Activated naive CD8-positive, alpha-beta T cell (primary cell): ENCODE results near the gene CELF4.

Experiments
- H3K27ac Mint-ChIP-seq: one replicate; pipeline ENCODE4 v1.8.0; 2021; ENCODE audit warnings: mixed read lengths
- H3K27me3 Mint-ChIP-seq: one replicate; pipeline ENCODE4 v1.8.0; 2021; ENCODE audit warnings: mixed read lengths
- H3K36me3 Mint-ChIP-seq: one replicate; pipeline ENCODE4 v1.8.0; 2021; ENCODE audit warnings: mixed read lengths
- H3K4me1 Mint-ChIP-seq: one replicate; pipeline ENCODE4 v1.8.0; 2021; ENCODE audit warnings: low read depth, mixed read lengths
- H3K4me3 Mint-ChIP-seq: one replicate; pipeline ENCODE4 v1.8.0; 2021; ENCODE audit warnings: mild to moderate bottlenecking, mixed read lengths
- H3K9me3 Mint-ChIP-seq: one replicate; pipeline ENCODE4 v1.8.0; 2021; ENCODE audit warnings: low read depth, mixed read lengths

CELF4 gene

GRCh38 chr18:37450434-37451132, 115.0 kb downstream of the CELF4 start:
- no peak overlapping the region for H3K27ac Mint-ChIP-seq

DNA sequence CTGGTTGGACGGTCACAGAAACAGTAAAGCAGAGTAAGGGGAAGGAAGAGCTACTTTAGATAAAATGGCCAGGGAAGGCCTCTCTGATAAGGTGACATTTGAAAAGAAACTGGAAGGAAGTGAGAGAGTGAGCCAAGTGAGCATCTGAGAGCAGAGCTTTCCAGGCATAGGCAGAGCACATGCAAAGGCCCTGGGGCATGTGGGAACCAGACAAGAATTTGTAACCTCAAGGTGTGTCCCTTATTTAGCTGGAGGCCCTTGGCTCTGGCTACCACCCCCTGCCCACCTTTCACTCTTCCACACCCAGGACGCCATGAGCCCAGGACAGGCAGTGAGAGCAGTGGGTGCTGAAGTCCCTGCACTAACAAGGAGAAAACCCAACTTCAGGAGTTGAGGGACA, 116.0 kb downstream of the CELF4 start:
- peaks cover 4% of the 10 kb centered on the region for H3K4me1 Mint-ChIP-seq
- H3K9me3 Mint-ChIP-seq = no peaks in the 10 kb centered on the region
- no peaks in the 10 kb centered on the region for H3K36me3 Mint-ChIP-seq
- no peaks in the 10 kb centered on the region for H3K27me3 Mint-ChIP-seq
- H3K27ac Mint-ChIP-seq = no peak overlapping the region
- no peak overlapping the region for H3K4me3 Mint-ChIP-seq

More at GRCh38 chr18:37450434-37451132, 115.0 kb downstream of the CELF4 start:
- Mint-ChIP-seq H3K27me3 (no peaks in the 10 kb centered on the region), H3K4me1 (no peaks in the 10 kb centered on the region), H3K9me3 (no peaks in the 10 kb centered on the region), H3K36me3 (no peaks in the 10 kb centered on the region), H3K4me3 (no peak overlapping the region)

GRCh38 chr18:37448946-37449345, 116.7 kb downstream of the CELF4 start:
- no peak overlapping the region for H3K4me3 Mint-ChIP-seq
- no peaks in the 10 kb centered on the region for H3K9me3 Mint-ChIP-seq
- H3K4me1 Mint-ChIP-seq = peaks cover 4% of the 10 kb centered on the region
- no peaks in the 10 kb centered on the region for H3K27me3 Mint-ChIP-seq
- H3K27ac Mint-ChIP-seq = no peak overlapping the region
- H3K36me3 Mint-ChIP-seq = no peaks in the 10 kb centered on the region

DNA sequence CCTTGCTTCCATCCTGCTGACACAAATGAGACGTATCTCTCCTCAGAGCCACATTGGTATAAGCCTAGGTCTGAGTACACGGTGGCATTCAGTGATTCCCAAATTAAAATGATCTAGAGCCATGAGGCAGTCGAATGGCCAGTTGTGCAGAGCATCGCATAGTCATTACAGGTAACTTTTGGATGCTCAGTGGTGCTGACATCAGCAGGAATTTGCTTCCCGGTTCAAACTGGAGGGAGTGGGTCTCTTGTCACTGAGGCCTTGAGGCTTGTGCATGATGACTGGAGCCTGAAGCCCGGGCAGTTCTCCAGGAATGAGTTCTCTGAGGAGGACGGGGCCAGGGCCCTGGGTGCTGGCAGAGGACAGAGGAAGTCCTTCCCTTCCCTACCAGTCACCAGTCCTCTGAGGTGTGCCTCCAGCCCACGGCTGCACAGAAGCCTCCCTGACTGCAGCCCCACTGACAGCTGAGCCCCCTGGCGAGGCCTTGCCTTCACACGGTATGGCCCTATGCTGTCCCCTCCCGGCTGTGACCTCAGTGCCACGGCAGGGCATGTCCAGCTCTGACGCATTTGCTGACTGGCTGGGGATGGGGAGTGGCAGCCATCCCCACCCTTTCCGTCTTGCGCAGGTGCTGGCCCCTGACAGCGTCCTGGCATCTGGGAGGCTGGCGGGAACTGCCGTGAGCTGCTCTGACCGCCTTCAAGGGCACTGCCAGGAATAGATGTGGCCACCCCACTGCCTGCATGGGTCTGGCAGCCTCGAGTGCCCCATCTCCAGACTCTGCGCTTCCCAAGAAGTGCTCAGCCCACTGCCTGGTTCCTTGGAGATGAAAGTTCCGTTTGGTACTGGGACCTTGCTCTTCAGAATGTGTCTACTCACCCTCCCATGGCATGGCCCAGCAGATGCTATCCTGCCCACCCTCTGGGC, 117.4 kb downstream of the CELF4 start:
- Mint-ChIP-seq H3K4me1 (peaks cover 4% of the 10 kb centered on the region), H3K36me3 (no peaks in the 10 kb centered on the region), H3K4me3 (no peak overlapping the region), H3K27me3 (no peaks in the 10 kb centered on the region), H3K27ac (no peak overlapping the region), H3K9me3 (no peaks in the 10 kb centered on the region)

DNA sequence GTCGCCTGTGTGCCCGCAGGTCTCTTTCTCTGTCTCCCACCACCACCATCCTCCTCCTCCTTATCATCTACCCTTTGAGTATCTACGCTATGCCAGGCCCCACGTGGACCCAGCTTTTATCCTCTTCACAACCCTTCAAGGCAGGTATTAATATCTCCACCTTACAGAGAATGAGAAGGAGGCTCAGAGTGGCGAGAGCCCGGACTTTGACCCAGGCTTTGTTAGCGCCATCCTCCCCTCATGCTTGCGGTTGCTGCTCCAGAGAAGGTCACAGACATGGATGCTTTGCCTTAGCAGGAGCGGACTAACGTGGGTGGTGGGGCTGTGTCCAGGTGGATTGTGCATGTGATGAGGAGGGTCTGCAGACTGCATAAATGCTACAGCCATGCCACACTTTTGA, 119.8 kb downstream of the CELF4 start:
- H3K4me3 Mint-ChIP-seq = no peak overlapping the region

GRCh38 chr18:37445368-37445767, 120.2 kb downstream of the CELF4 start:
- Mint-ChIP-seq H3K4me3 (no peak overlapping the region), H3K27ac (no peak overlapping the region), H3K9me3 (no peaks in the 10 kb centered on the region), H3K4me1 (peaks cover 4% of the 10 kb centered on the region), H3K27me3 (no peaks in the 10 kb centered on the region), H3K36me3 (no peaks in the 10 kb centered on the region)

More for the DNA sequence above, 119.8 kb downstream of the CELF4 start:
- Mint-ChIP-seq H3K27me3 (no peaks in the 10 kb centered on the region), H3K9me3 (no peaks in the 10 kb centered on the region), H3K4me1 (peaks cover 4% of the 10 kb centered on the region), H3K27ac (no peak overlapping the region), H3K36me3 (no peaks in the 10 kb centered on the region)

- H3K4me1 Mint-ChIP-seq = peaks cover 4% of the 10 kb centered on the region
- no peak overlapping the region for H3K4me3 Mint-ChIP-seq
- no peaks in the 10 kb centered on the region for H3K27me3 Mint-ChIP-seq
- no peak overlapping the region for H3K27ac Mint-ChIP-seq
- no peaks in the 10 kb centered on the region for H3K9me3 Mint-ChIP-seq
- no peaks in the 10 kb centered on the region for H3K36me3 Mint-ChIP-seq
These were observed 122.1 kb downstream of the CELF4 start for GRCh38 chr18:37443325-37444055.

DNA sequence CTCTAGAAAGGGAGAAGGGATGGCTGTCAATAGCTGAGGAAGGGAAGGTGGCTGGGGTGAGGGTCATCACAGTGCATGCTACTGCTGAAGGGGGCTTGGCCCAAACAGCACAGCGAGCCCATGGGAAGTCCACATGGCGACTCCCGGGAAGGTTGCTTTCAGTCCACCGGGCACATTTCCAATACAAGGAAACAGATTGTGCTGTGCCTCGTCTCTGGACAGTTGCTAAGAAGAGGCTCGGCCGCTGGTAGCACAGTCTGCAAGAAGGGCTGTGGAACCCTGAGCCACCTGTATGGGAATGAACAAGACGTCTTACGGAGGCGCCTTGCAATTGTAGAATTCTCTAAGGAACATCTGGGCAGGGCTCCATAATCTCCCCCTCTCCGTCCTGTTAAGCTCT, 123.1 kb downstream of the CELF4 start:
- Mint-ChIP-seq H3K9me3 (no peaks in the 10 kb centered on the region), H3K27ac (no peak overlapping the region), H3K36me3 (no peaks in the 10 kb centered on the region), H3K4me3 (no peak overlapping the region), H3K27me3 (no peaks in the 10 kb centered on the region), H3K4me1 (peaks cover 4% of the 10 kb centered on the region)

- no peak overlapping the region for H3K27ac Mint-ChIP-seq
- H3K36me3 Mint-ChIP-seq = no peaks in the 10 kb centered on the region
- H3K4me3 Mint-ChIP-seq = no peak overlapping the region
- H3K4me1 Mint-ChIP-seq = peaks cover 4% of the 10 kb centered on the region
- H3K27me3 Mint-ChIP-seq = no peaks in the 10 kb centered on the region
- H3K9me3 Mint-ChIP-seq = no peaks in the 10 kb centered on the region
These were observed 123.8 kb downstream of the CELF4 start for GRCh38 chr18:37441821-37442220.

DNA sequence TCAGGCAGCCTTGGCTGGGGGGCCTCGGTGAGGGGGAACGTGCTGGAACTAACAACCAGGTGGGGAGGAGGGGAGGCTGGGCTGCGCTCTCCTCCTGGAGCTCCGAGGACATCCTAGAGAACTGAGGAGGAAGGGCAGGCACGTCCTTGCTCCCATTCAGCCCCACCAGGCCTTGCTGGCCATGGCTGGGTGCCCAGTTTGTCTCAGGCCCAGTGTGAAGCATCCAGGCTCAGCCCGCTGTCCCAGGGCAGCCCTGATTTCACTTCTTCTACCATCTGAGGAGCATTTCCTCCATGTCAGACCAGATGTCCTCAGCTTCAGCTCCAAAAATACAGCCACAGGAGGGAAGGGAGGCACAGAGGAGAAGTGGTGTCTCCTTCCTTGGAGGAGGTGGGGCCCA, 125.4 kb downstream of the CELF4 start:
- no peaks in the 10 kb centered on the region for H3K36me3 Mint-ChIP-seq
- no peaks in the 10 kb centered on the region for H3K27me3 Mint-ChIP-seq
- no peaks in the 10 kb centered on the region for H3K9me3 Mint-ChIP-seq
- no peak overlapping the region for H3K27ac Mint-ChIP-seq
- H3K4me3 Mint-ChIP-seq = no peak overlapping the region
- peaks cover 4% of the 10 kb centered on the region for H3K4me1 Mint-ChIP-seq

DNA sequence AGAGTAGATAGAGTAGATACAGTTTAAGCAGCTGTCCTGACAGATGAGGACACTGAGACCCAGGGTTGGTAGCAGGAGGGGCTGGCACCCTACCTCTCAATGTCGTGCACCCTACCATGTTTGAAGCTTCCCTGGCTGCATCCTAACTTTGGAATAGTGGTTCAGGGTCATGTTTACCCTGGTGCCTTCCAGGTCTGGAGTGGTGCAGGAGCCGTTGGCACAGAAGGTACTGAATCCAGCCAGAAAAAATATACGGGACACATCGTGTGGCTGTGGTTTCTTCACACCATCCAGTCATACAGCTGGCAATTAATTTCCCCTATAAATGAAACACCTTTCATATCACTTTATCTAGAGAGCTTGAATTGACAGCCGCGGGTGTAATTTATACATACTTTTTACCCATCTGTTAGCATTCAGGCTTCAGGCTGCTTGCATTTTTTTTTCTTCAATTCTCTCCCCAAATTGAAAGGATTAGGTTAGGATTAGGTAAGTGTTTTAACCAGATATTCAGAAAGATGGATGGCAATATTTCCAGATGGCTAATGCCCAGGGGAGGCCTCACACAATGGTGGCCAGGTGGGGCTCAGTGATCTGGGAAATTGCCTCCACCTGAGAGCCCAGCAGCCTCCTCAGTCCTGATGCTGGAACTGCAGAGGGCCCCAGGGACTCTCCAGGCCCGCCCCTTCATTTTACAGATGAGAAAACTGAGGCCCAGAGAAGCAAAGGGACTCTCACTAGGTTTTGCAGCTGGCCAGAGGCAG, 127.0 kb downstream of the CELF4 start:
- Mint-ChIP-seq H3K36me3 (no peaks in the 10 kb centered on the region), H3K4me3 (no peak overlapping the region), H3K4me1 (no peaks in the 10 kb centered on the region), H3K27ac (no peak overlapping the region), H3K9me3 (no peaks in the 10 kb centered on the region), H3K27me3 (no peaks in the 10 kb centered on the region)

DNA sequence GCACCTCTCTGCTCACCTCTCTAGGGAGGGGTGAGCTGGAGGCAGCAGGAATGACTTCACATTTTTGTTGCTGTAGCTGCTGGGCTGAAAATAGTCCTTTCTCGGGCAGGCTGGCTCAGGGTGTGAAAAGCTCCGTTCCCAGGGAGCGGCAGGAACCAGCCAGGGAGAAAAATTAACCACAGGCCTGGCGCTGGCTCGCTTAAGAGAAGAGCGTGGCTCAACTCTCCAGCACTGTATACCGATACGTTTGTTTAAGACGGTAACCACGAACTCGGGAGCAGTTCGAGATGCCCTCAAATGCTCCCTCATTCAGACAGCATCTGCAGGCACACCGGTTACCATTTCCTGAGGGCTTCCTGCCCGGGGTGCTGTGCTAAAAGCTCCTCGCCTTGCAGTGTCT, 129.6 kb downstream of the CELF4 start:
- Mint-ChIP-seq H3K36me3 (no peaks in the 10 kb centered on the region), H3K27ac (no peak overlapping the region), H3K9me3 (no peaks in the 10 kb centered on the region), H3K4me1 (no peaks in the 10 kb centered on the region), H3K4me3 (no peak overlapping the region), H3K27me3 (no peaks in the 10 kb centered on the region)

DNA sequence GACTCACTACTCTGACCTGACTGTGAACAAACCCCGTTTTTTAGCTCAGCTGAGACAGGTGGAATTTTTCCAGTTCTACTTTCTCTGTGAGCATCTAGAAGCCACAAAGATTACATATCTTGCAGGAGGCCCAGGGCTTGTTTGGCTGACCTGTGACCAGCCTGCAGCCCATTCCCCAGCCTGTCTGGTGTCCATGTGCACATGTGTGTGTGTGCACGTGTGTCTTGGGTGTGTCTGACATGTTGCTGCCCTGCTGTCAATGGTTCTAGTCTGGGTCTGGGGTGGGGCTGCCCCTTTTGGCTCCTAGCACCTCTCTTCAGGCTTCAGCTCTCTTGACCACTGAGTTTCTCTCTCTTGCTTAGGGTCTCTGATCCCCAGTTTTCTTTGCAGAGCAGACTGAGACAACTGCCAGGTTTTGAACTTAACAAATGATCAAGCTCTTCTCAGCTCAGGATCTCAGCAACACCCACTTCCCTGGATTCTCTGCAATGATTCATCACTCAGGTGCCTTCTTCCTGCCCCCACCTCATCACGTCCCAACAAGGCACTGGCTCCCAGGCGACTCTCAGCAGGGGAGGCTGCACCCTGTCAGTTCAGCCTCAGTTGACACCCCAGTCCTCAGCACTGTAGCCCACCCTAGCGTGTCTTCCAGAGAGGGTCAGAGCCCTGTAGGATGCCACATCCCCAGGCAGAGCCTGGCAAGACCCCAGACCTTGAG, 130.3 kb downstream of the CELF4 start:
- no peaks in the 10 kb centered on the region for H3K36me3 Mint-ChIP-seq
- H3K27me3 Mint-ChIP-seq = no peaks in the 10 kb centered on the region
- no peaks in the 10 kb centered on the region for H3K4me1 Mint-ChIP-seq
- no peak overlapping the region for H3K4me3 Mint-ChIP-seq
- H3K9me3 Mint-ChIP-seq = no peaks in the 10 kb centered on the region
- no peak overlapping the region for H3K27ac Mint-ChIP-seq
